OCI-LY1 (cell line): ENCODE results near the gene IGFL2.

Source experiments
- H2AFZ ChIP-seq: fragments of 200-600 bp; sonication (generic), shearing (Covaris generic); 2 replicates; pipeline ENCODE4 v1.6.0; 2014; ENCODE audit warnings: antibody characterized with exemption, mild to moderate bottlenecking, low read length
- H3F3A ChIP-seq: fragments of 200-600 bp; sonication (generic), shearing (Covaris generic); 2 replicates; pipeline ENCODE4 v1.6.0; 2014; ENCODE audit warnings: mild to moderate bottlenecking, antibody characterized with exemption, low read length, moderate library complexity; ENCODE audit not compliant: insufficient read depth
- H3K27ac ChIP-seq: fragments of 200-600 bp; sonication (generic); 2 replicates; pipeline ENCODE4 v1.5.1; 2014; ENCODE audit warnings: low read length, mixed run types, mild to moderate bottlenecking, low read depth; ENCODE audit not compliant: poor library complexity, severe bottlenecking
- H3K27me3 ChIP-seq: fragments of 200-600 bp; sonication (generic); 2 replicates; pipeline ENCODE4 v1.6.0; 2014; ENCODE audit warnings: antibody characterized with exemption, mild to moderate bottlenecking, low read length, moderate library complexity; ENCODE audit not compliant: insufficient read depth
- H3K36me3 ChIP-seq: fragments of 200-600 bp; sonication (generic); 2 replicates; pipeline ENCODE4 v1.6.1; 2014; ENCODE audit warnings: mild to moderate bottlenecking, antibody characterized with exemption, low read length, moderate library complexity, mixed read lengths; ENCODE audit not compliant: insufficient read depth
- H3K4me1 ChIP-seq: fragments of 200-600 bp; sonication (generic); 2 replicates; pipeline ENCODE4 v1.5.1; 2014; ENCODE audit warnings: mild to moderate bottlenecking, low read length, moderate library complexity; ENCODE audit not compliant: insufficient read depth, severe bottlenecking
- H3K4me2 ChIP-seq: fragments of 200-600 bp; sonication (generic), shearing (Covaris generic); 2 replicates; pipeline ENCODE4 v1.6.1; 2014; ENCODE audit warnings: low read length
- H3K4me3 ChIP-seq: fragments of 200-600 bp; sonication (generic); 2 replicates; pipeline ENCODE4 v1.5.1; 2014; ENCODE audit warnings: low read length, low read depth, mild to moderate bottlenecking, mixed read lengths; ENCODE audit not compliant: poor library complexity, severe bottlenecking
- H3K79me2 ChIP-seq: fragments of 200-600 bp; shearing (Covaris generic); 2 replicates; pipeline ENCODE4 v1.6.1; 2016; ENCODE audit warnings: mixed run types, low read length, mixed read lengths; ENCODE audit not compliant: insufficient read depth
- H3K9ac ChIP-seq: fragments of 200-600 bp; sonication (generic), shearing (Covaris generic); 2 replicates; pipeline ENCODE4 v1.6.1; 2014; ENCODE audit warnings: mild to moderate bottlenecking, low read length, mixed read lengths
- H3K9me2 ChIP-seq: fragments of 200-600 bp; sonication (generic), shearing (Covaris generic); 2 replicates; pipeline ENCODE4 v1.6.1; 2014; ENCODE audit warnings: low read depth, mild to moderate bottlenecking, low read length, mixed read lengths
- H3K9me3 ChIP-seq: fragments of 200-600 bp; shearing (Covaris generic); 2 replicates; pipeline ENCODE4 v1.6.1; 2014; ENCODE audit warnings: low read length, mixed read lengths
- H4K20me1 ChIP-seq: fragments of 200-600 bp; sonication (generic), shearing (Covaris generic); 2 replicates; pipeline ENCODE4 v1.6.0; 2016; ENCODE audit warnings: mild to moderate bottlenecking, low read length; ENCODE audit not compliant: insufficient read depth
- CTCF ChIP-seq: fragments of 200-600 bp; sonication (generic), shearing (Covaris generic); IDR thresholded peaks from 2 replicates; pipeline ENCODE4 v1.5.1; 2017; ENCODE audit warnings: mild to moderate bottlenecking, antibody characterized with exemption, low read length, moderate library complexity, mixed read lengths
- EZH2 ChIP-seq: fragments of 200-600 bp; sonication (generic), shearing (Covaris generic); IDR thresholded peaks from 2 replicates; pipeline ENCODE4 v1.8.0; 2017; ENCODE audit warnings: borderline replicate concordance, mixed run types, mild to moderate bottlenecking, antibody characterized with exemption, low read length, moderate library complexity, mixed read lengths

IGFL2 gene

DNA sequence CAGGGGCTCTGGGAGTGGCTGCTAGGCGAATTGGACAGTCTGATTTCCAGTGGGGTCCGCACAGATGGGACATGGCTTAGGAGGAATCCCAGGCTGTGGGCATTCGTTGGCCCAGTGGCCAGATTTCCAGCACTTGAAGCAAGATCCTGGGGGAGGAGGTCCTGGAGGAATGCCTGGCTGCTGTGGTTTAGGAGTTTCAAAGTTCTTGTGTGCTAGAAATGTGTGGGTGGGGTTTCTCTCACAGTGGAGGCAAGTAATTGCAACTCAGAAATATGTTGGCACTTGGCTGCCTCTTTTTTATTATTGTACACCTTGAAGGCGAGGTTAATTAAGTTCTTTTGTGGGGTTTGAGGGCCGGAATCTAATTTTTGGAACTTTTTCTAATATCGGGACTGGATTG, 40.7 kb upstream of the IGFL2 start:
- Histone ChIP-seq H3K9me2 (no peaks in the 10 kb centered on the region), H3K9ac (no peak overlapping the region), H3K4me1 (no peaks in the 10 kb centered on the region), H3K27me3 (no peaks in the 10 kb centered on the region), H3K27ac (no peak overlapping the region), H4K20me1 (no peaks in the 10 kb centered on the region), H3K9me3 (no peaks in the 10 kb centered on the region), H3K4me2 (no peak overlapping the region), H3F3A (no peaks in the 10 kb centered on the region), H3K36me3 (no peaks in the 10 kb centered on the region), H3K79me2 (no peaks in the 10 kb centered on the region), H3K4me3 (no peak overlapping the region), H2AFZ (no peak overlapping the region)
- TF ChIP-seq CTCF: no peak
- TF ChIP-seq EZH2: no peak

GRCh38 chr19:46109876-46110275, 38.2 kb upstream of the IGFL2 start:
- H3K36me3 ChIP-seq: no peaks in the 10 kb centered on the region
- H3K4me3 ChIP-seq: no peak overlapping the region
- no peak overlapping the region for H3K9ac ChIP-seq
- no peaks in the 10 kb centered on the region for H3K9me2 ChIP-seq
- no peaks in the 10 kb centered on the region for H3K4me1 ChIP-seq
- H3K27me3 ChIP-seq: no peaks in the 10 kb centered on the region
- H3K4me2 ChIP-seq: no peak overlapping the region
- H3K27ac ChIP-seq: no peak overlapping the region
- no peak for TF ChIP-seq EZH2
- no peak for TF ChIP-seq CTCF
- no peaks in the 10 kb centered on the region for H3K9me3 ChIP-seq
- no peaks in the 10 kb centered on the region for H3K79me2 ChIP-seq
- H2AFZ ChIP-seq: no peak overlapping the region
- no peaks in the 10 kb centered on the region for H3F3A ChIP-seq
- H4K20me1 ChIP-seq: no peaks in the 10 kb centered on the region

DNA sequence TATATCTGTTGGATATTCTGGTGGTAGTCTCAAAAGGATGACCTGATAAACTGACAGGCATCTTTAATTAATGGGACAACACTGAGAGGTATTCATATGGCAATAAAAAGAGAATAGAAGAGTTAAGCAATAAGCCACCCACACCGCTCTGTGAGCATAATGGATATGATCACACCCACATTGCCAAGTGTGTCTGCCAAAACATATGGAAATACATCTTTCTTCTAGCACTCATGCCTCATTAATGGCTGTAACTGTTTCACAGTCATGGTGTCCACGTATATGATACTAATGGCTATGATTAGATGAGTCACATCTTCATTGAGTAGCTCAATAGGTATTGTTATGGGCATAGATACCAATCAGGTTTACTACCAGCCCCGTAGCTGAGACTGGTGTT, 36.7 kb upstream of the IGFL2 start:
- no peaks in the 10 kb centered on the region for H3K27me3 ChIP-seq
- no peaks in the 10 kb centered on the region for H3K9me2 ChIP-seq
- H3F3A ChIP-seq: no peaks in the 10 kb centered on the region
- H3K79me2 ChIP-seq: no peaks in the 10 kb centered on the region
- no peak overlapping the region for H3K27ac ChIP-seq
- no peak overlapping the region for H3K4me2 ChIP-seq
- H3K9ac ChIP-seq: no peak overlapping the region
- no peaks in the 10 kb centered on the region for H3K4me1 ChIP-seq
- no peak overlapping the region for H3K4me3 ChIP-seq
- H2AFZ ChIP-seq: no peak overlapping the region
- no peaks in the 10 kb centered on the region for H3K36me3 ChIP-seq
- no peaks in the 10 kb centered on the region for H3K9me3 ChIP-seq
- no peaks in the 10 kb centered on the region for H4K20me1 ChIP-seq
- TF ChIP-seq CTCF (no peak), EZH2 (no peak)
